OCI-LY1 (cell line): Measurements from ENCODE around the gene HACD2.

Experiments used
- H2AFZ ChIP-seq: fragments of 200-600 bp; sonication (generic), shearing (Covaris generic); 2 replicates; pipeline ENCODE4 v1.6.0; 2014; ENCODE audit warnings: antibody characterized with exemption, mild to moderate bottlenecking, low read length
- H3F3A ChIP-seq: fragments of 200-600 bp; sonication (generic), shearing (Covaris generic); 2 replicates; pipeline ENCODE4 v1.6.0; 2014; ENCODE audit warnings: mild to moderate bottlenecking, antibody characterized with exemption, low read length, moderate library complexity; ENCODE audit not compliant: insufficient read depth
- H3K27ac ChIP-seq: fragments of 200-600 bp; sonication (generic); 2 replicates; pipeline ENCODE4 v1.5.1; 2014; ENCODE audit warnings: low read length, mixed run types, mild to moderate bottlenecking, low read depth; ENCODE audit not compliant: poor library complexity, severe bottlenecking
- H3K27me3 ChIP-seq: fragments of 200-600 bp; sonication (generic); 2 replicates; pipeline ENCODE4 v1.6.0; 2014; ENCODE audit warnings: antibody characterized with exemption, mild to moderate bottlenecking, low read length, moderate library complexity; ENCODE audit not compliant: insufficient read depth
- H3K36me3 ChIP-seq: fragments of 200-600 bp; sonication (generic); 2 replicates; pipeline ENCODE4 v1.6.1; 2014; ENCODE audit warnings: mild to moderate bottlenecking, antibody characterized with exemption, low read length, moderate library complexity, mixed read lengths; ENCODE audit not compliant: insufficient read depth
- H3K4me1 ChIP-seq: fragments of 200-600 bp; sonication (generic); 2 replicates; pipeline ENCODE4 v1.5.1; 2014; ENCODE audit warnings: mild to moderate bottlenecking, low read length, moderate library complexity; ENCODE audit not compliant: insufficient read depth, severe bottlenecking
- H3K4me2 ChIP-seq: fragments of 200-600 bp; sonication (generic), shearing (Covaris generic); 2 replicates; pipeline ENCODE4 v1.6.1; 2014; ENCODE audit warnings: low read length
- H3K4me3 ChIP-seq: fragments of 200-600 bp; sonication (generic); 2 replicates; pipeline ENCODE4 v1.5.1; 2014; ENCODE audit warnings: low read length, low read depth, mild to moderate bottlenecking, mixed read lengths; ENCODE audit not compliant: poor library complexity, severe bottlenecking
- H3K79me2 ChIP-seq: fragments of 200-600 bp; shearing (Covaris generic); 2 replicates; pipeline ENCODE4 v1.6.1; 2016; ENCODE audit warnings: mixed run types, low read length, mixed read lengths; ENCODE audit not compliant: insufficient read depth
- H3K9ac ChIP-seq: fragments of 200-600 bp; sonication (generic), shearing (Covaris generic); 2 replicates; pipeline ENCODE4 v1.6.1; 2014; ENCODE audit warnings: mild to moderate bottlenecking, low read length, mixed read lengths
- H3K9me2 ChIP-seq: fragments of 200-600 bp; sonication (generic), shearing (Covaris generic); 2 replicates; pipeline ENCODE4 v1.6.1; 2014; ENCODE audit warnings: low read depth, mild to moderate bottlenecking, low read length, mixed read lengths
- H3K9me3 ChIP-seq: fragments of 200-600 bp; shearing (Covaris generic); 2 replicates; pipeline ENCODE4 v1.6.1; 2014; ENCODE audit warnings: low read length, mixed read lengths
- H4K20me1 ChIP-seq: fragments of 200-600 bp; sonication (generic), shearing (Covaris generic); 2 replicates; pipeline ENCODE4 v1.6.0; 2016; ENCODE audit warnings: mild to moderate bottlenecking, low read length; ENCODE audit not compliant: insufficient read depth
- CTCF ChIP-seq: fragments of 200-600 bp; sonication (generic), shearing (Covaris generic); IDR thresholded peaks from 2 replicates; pipeline ENCODE4 v1.5.1; 2017; ENCODE audit warnings: mild to moderate bottlenecking, antibody characterized with exemption, low read length, moderate library complexity, mixed read lengths
- EZH2 ChIP-seq: fragments of 200-600 bp; sonication (generic), shearing (Covaris generic); IDR thresholded peaks from 2 replicates; pipeline ENCODE4 v1.8.0; 2017; ENCODE audit warnings: borderline replicate concordance, mixed run types, mild to moderate bottlenecking, antibody characterized with exemption, low read length, moderate library complexity, mixed read lengths

HACD2 gene

GRCh38 chr3:123533554-123534159 lies 51.2 kb downstream of the HACD2 start:
- no peaks in the 10 kb centered on the region for H3K4me1 ChIP-seq
- no peak for TF ChIP-seq EZH2
- no peak for TF ChIP-seq CTCF
- H3K9me3 ChIP-seq: no peaks in the 10 kb centered on the region
- H3K4me3 ChIP-seq: no peak overlapping the region
- no peaks in the 10 kb centered on the region for H3K79me2 ChIP-seq
- no peak overlapping the region for H3K9ac ChIP-seq
- H3K27ac ChIP-seq: no peak overlapping the region
- no peaks in the 10 kb centered on the region for H3F3A ChIP-seq
- no peak overlapping the region for H2AFZ ChIP-seq
- no peaks in the 10 kb centered on the region for H3K9me2 ChIP-seq
- H3K27me3 ChIP-seq: no peaks in the 10 kb centered on the region
- no peak overlapping the region for H3K4me2 ChIP-seq
- H4K20me1 ChIP-seq: no peaks in the 10 kb centered on the region
- 0 out of 2 replicates have a peak, but pooled peaks cover 4% of the 10 kb centered on the region for H3K36me3 ChIP-seq

- H3K9ac ChIP-seq: no peak overlapping the region
- TF ChIP-seq EZH2: no peak
- TF ChIP-seq CTCF: no peak
- H4K20me1 ChIP-seq: no peaks in the 10 kb centered on the region
- H3K9me2 ChIP-seq: no peaks in the 10 kb centered on the region
- H3K27me3 ChIP-seq: no peaks in the 10 kb centered on the region
- H3F3A ChIP-seq: no peaks in the 10 kb centered on the region
- no peaks in the 10 kb centered on the region for H3K9me3 ChIP-seq
- H3K27ac ChIP-seq: no peak overlapping the region
- H3K4me1 ChIP-seq: peaks cover 5% of the 10 kb centered on the region
- H3K79me2 ChIP-seq: no peaks in the 10 kb centered on the region
- H3K36me3 ChIP-seq: peaks cover 13% of the 10 kb centered on the region; the same call in 1 of the 2 replicates
- no peak overlapping the region for H2AFZ ChIP-seq
- no peak overlapping the region for H3K4me2 ChIP-seq
- no peak overlapping the region for H3K4me3 ChIP-seq
These were observed 56.7 kb downstream of the HACD2 start for GRCh38 chr3:123528130-123528529.

GRCh38 chr3:123527046-123527445 lies 57.8 kb downstream of the HACD2 start:
- H3K9ac ChIP-seq: no peak overlapping the region
- TF ChIP-seq CTCF: no peak
- no peak for TF ChIP-seq EZH2
- no peaks in the 10 kb centered on the region for H3K27me3 ChIP-seq
- no peak overlapping the region for H3K4me2 ChIP-seq
- no peaks in the 10 kb centered on the region for H3K9me2 ChIP-seq
- H3K27ac ChIP-seq: no peak overlapping the region
- no peak overlapping the region for H3K4me3 ChIP-seq
- no peak overlapping the region for H2AFZ ChIP-seq
- no peaks in the 10 kb centered on the region for H3K79me2 ChIP-seq
- H3F3A ChIP-seq: no peaks in the 10 kb centered on the region
- no peaks in the 10 kb centered on the region for H4K20me1 ChIP-seq
- H3K36me3 ChIP-seq: peaks cover 13% of the 10 kb centered on the region; the same call in 1 of the 2 replicates
- no peaks in the 10 kb centered on the region for H3K9me3 ChIP-seq
- peaks cover 10% of the 10 kb centered on the region for H3K4me1 ChIP-seq
